ENCODE results near the gene NAP1L3. TPM values are rescaled to one million over a fixed set of nuclear protein-coding genes. Genes with fewer than 3 reads are reported as not detected.

Gene NAP1L3
- total and polyA plus RNA-seq, 7 donors: under 0.01 to 8.6 (median 3.3) TPM

DNA sequence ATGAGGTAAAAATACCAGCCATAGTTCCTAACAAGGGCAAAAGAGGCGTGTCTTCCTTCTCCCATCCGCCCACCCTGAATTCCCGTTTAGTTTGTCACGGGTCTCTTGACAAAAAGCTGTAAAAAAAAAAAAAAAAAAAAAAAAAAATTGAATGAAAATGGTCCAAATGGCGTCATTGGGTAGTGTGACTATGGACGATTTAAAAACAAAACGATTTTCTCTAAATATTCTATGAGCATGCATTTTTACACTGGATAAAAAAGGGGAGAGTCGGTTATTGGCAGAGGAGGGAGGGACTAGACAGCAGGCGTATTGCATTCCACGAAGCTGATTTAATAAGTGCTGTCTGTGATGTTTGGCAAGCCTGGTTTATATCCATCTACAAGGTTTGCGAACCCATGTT lies 492 bp upstream of the NAP1L3 start, which contains the start of gene FAM133A:
FAM133A (plus strand) TSS at position 338 of the 403 bp plus-strand sequence. CDS start 35,214 bp downstream, outside the sequence.
- DNase-seq: no peak
- no peaks in the 10 kb centered on the region for H3K9me3 ChIP-seq
- 1 to 6% methylated on average over 11 of the region's 11 CpGs for WGBS, 2 donors
- H3K36me3 ChIP-seq: no peaks in the 10 kb centered on the region
- TF ChIP-seq CTCF (IDR thresholded peaks at IDR 0.05) (no peak), EP300 (IDR thresholded peaks at IDR 0.05) (no peak), POLR2AphosphoS5 (IDR thresholded peaks at IDR 0.05) (no peak), POLR2A (IDR thresholded peaks at IDR 0.05) (no peak)
- H3K4me1 ChIP-seq: peaks cover 0 to 8% (median 5%) of the 10 kb centered on the region in 4 donors
- H3K27me3 ChIP-seq: no peaks in the 10 kb centered on the region
- intact Hi-C loops (cut with DNase I): no loop called here
- peak within 1 kb of the TSS; percentile 38 to 61 (median 59) for H3K4me3 ChIP-seq
- peak within 1 kb of the TSS; percentile 71 to 80 (median 78) for H3K27ac ChIP-seq

DNA sequence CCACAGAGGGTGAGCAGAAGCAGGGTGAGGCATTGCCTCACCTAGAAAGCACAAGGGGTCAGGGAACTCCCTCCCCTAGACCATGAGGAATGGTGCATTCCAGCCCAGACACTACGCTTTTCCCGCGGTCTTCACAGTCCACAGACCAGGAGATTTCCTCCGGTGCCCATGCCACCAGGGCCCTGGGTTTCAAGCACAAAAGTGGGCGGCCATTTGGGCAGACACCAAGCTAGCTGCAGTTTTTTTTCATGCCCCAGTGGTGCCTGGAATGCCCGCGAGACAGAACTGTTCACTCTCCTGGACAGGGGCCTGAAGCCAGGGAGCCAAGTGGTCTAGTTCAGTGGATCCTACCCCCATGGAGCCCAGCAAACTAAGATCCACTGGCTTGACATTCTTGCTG lies 12.8 kb downstream of the NAP1L3 start:
- Histone ChIP-seq H3K4me3 (no peak overlapping the region), H3K4me1 (no peaks in the 10 kb centered on the region), H3K27ac (no peak overlapping the region), H3K27me3 (no peaks in the 10 kb centered on the region), H3K9me3 (no peaks in the 10 kb centered on the region), H3K36me3 (no peaks in the 10 kb centered on the region)
- DNase-seq: no peak
- intact Hi-C loops (cut with DNase I): no loop called here
- no peak for TF ChIP-seq CTCF (IDR thresholded peaks at IDR 0.05)
- TF ChIP-seq POLR2A (IDR thresholded peaks at IDR 0.05): no peak
- TF ChIP-seq EP300 (IDR thresholded peaks at IDR 0.05): no peak
- no peak for TF ChIP-seq POLR2AphosphoS5 (IDR thresholded peaks at IDR 0.05)
- WGBS, 2 donors: 92 to 94% methylated on average over 7 of the region's 7 CpGs

GRCh38 chrX:93649381-93649780 lies 24.0 kb downstream of the NAP1L3 start:
- no peak for TF ChIP-seq POLR2A (IDR thresholded peaks at IDR 0.05)
- no peak for TF ChIP-seq CTCF (IDR thresholded peaks at IDR 0.05)
- TF ChIP-seq POLR2AphosphoS5 (IDR thresholded peaks at IDR 0.05): no peak
- TF ChIP-seq EP300 (IDR thresholded peaks at IDR 0.05): no peak
- no peaks in the 10 kb centered on the region for H3K4me1 ChIP-seq
- no peaks in the 10 kb centered on the region for H3K9me3 ChIP-seq
- no peak overlapping the region for H3K27ac ChIP-seq
- no peak overlapping the region for H3K4me3 ChIP-seq
- no peaks in the 10 kb centered on the region for H3K36me3 ChIP-seq
- DNase-seq: no peak
- H3K27me3 ChIP-seq: no peaks in the 10 kb centered on the region
- intact Hi-C loops (cut with DNase I): no loop called here
- WGBS, 2 donors: 70 to 76% methylated on average over 1 of the region's 1 CpG

- TF ChIP-seq POLR2AphosphoS5 (IDR thresholded peaks at IDR 0.05) (no peak), CTCF (IDR thresholded peaks at IDR 0.05) (no peak), EP300 (IDR thresholded peaks at IDR 0.05) (no peak), POLR2A (IDR thresholded peaks at IDR 0.05) (no peak)
Measured at GRCh38 chrX:93637591-93637990, 35.8 kb downstream of the NAP1L3 start.

More at GRCh38 chrX:93637591-93637990, 35.8 kb downstream of the NAP1L3 start:
- 89 to 93% methylated on average over 2 of the region's 2 CpGs for WGBS, 2 donors
- Histone ChIP-seq H3K9me3 (no peaks in the 10 kb centered on the region), H3K4me3 (no peak overlapping the region), H3K4me1 (no peaks in the 10 kb centered on the region), H3K27me3 (no peaks in the 10 kb centered on the region), H3K36me3 (no peaks in the 10 kb centered on the region), H3K27ac (no peak overlapping the region)
- intact Hi-C loops (cut with DNase I): no loop called here
- DNase-seq: no peak

Other genes with a start within 250 kb of the NAP1L3 start
- gene FAM133A, start 628 bp upstream of the NAP1L3 start, total RNA-seq: under 1 TPM in 2 of 4 donors, not detected in 2; 0.16 to 0.55 TPM
- gene FAM133A, start 628 bp upstream of the NAP1L3 start, polyA plus RNA-seq: under 1 TPM in 1 of 3 donors, not detected in 2; 0.06 TPM

Measured in sigmoid colon (tissue), 7 donors.